ENCODE results near the gene HOOK2. TPM values are rescaled to one million over a fixed set of nuclear protein-coding genes. Genes with fewer than 3 reads are reported as not detected.

HOOK2 gene
- total and polyA plus RNA-seq, 2 of the 13 experiments (the other 11 are each of a cell fraction or from before 2014, with no cell fraction given): 9.2 to 12.9 TPM

GRCh38 chr19:12806242-12807081 lies 31.1 kb upstream of the HOOK2 start, which contains the start of gene RNASEH2A (continued):
- no peak for TF ChIP-seq ZNF512 (CRISPR knock-in tag; IDR thresholded peaks at IDR 0.05)
- peak; percentile 52 for TF ChIP-seq UBTF (CRISPR knock-in tag; IDR thresholded peaks at IDR 0.05)
- TF ChIP-seq ZNF44 (CRISPR knock-in tag; IDR thresholded peaks at IDR 0.05): peak; percentile 87; the same call in 1 of the 2 replicates
- TF ChIP-seq SETDB1 (CRISPR knock-in tag; IDR thresholded peaks at IDR 0.05; ENCODE audit: borderline replicate concordance): no peak
- peak; percentile 56; the same call in 1 of the 2 replicates for TF ChIP-seq THRA (CRISPR knock-in tag; IDR thresholded peaks at IDR 0.05; ENCODE audit: borderline replicate concordance)
- TF ChIP-seq U2AF2 (IDR thresholded peaks at IDR 0.05; ENCODE audit: low read depth, low read length): no peak
- TF ChIP-seq HCFC1 (IDR thresholded peaks at IDR 0.05; ENCODE audit: low read depth, low read length): peak; percentile 93
- TF ChIP-seq TBL1XR1 (IDR thresholded peaks at IDR 0.05; ENCODE audit: borderline replicate concordance, low read length, partially characterized antibody): no peak
- no peak for TF ChIP-seq RERE (CRISPR knock-in tag; IDR thresholded peaks at IDR 0.05; ENCODE audit: low read depth)
- peak; percentile 87; the same call in 1 of the 2 replicates for TF ChIP-seq EEA1 (CRISPR knock-in tag; IDR thresholded peaks at IDR 0.05; ENCODE audit: borderline replicate concordance)
- TF ChIP-seq E2F5 (CRISPR knock-in tag; conservative IDR thresholded peaks at IDR 0.05): peak; percentile 94
- TF ChIP-seq HNRNPLL (IDR thresholded peaks at IDR 0.05; ENCODE audit: low read depth, low read length, poor library complexity, severe bottlenecking): peak; percentile 95
- TF ChIP-seq DBP (CRISPR knock-in tag; IDR thresholded peaks at IDR 0.05; ENCODE audit: not compliant biosample characterization): no peak
- TF ChIP-seq ZFP37 (CRISPR knock-in tag; IDR thresholded peaks at IDR 0.05; ENCODE audit: borderline replicate concordance): no peak

Data from HepG2 (cell line).